Stimulated activated CD8-positive, alpha-beta memory T cell treated with anti-CD3 and anti-CD28 coated beads, Interleukin-7, amount 100 ng/mL, for 4 hours (primary cell): ENCODE data around the gene SEC14L6.
A peak's percentile ranks its signal among the peaks of the same experiment; 100 is the strongest.

Experiments
- DNase-seq, 2 donors: peaks; one replicate each; pipeline ENCODE4 v3.0.0-alpha.2; 2020; ENCODE audit warnings: low read depth in 2 of 2

Gene SEC14L6

GRCh38 chr22:30495041-30495784 is 51.3 kb downstream of the SEC14L6 start:
- no peak for DNase-seq

GRCh38 chr22:30492144-30492543 is 54.4 kb downstream of the SEC14L6 start:
- DNase-seq: no peak

- no peak for DNase-seq
These were observed 55.2 kb downstream of the SEC14L6 start for GRCh38 chr22:30491381-30491780.

GRCh38 chr22:30490399-30490798 is 56.1 kb downstream of the SEC14L6 start:
- DNase-seq: no peak

GRCh38 chr22:30488121-30488520 is 58.4 kb downstream of the SEC14L6 start:
- DNase-seq: no peak

- no peak for DNase-seq
These were observed 59.9 kb downstream of the SEC14L6 start for GRCh38 chr22:30486661-30487115.

- no peak for DNase-seq
These were observed 60.4 kb downstream of the SEC14L6 start for GRCh38 chr22:30486118-30486517.

GRCh38 chr22:30485362-30485988 is 61.1 kb downstream of the SEC14L6 start:
- peak; percentile 41 to 42 for DNase-seq

- no peak for DNase-seq
These were observed 63.4 kb downstream of the SEC14L6 start for GRCh38 chr22:30483169-30483568.

GRCh38 chr22:30481711-30482110 is 64.8 kb downstream of the SEC14L6 start:
- no peak for DNase-seq

GRCh38 chr22:30479981-30480380 is 66.6 kb downstream of the SEC14L6 start:
- DNase-seq: no peak

- no peak for DNase-seq
These were observed 71.7 kb downstream of the SEC14L6 start for GRCh38 chr22:30474683-30475424.

- no peak for DNase-seq
These were observed 72.4 kb downstream of the SEC14L6 start for GRCh38 chr22:30474121-30474520.

- DNase-seq: no peak
These were observed 73.4 kb downstream of the SEC14L6 start for GRCh38 chr22:30472994-30473720.
